Small intestine (tissue), 7 donors: ENCODE data around the gene IQGAP2. TPM values are rescaled to one million over a fixed set of nuclear protein-coding genes. Genes with fewer than 3 reads are reported as not detected.
"Not testable (repeated sequence)": the region's sequence is repeated elsewhere in the genome, so short reads cannot be mapped to it uniquely, and the experiment has no call there.

Experiments
- DNase-seq, 2 donors: peaks; one replicate each; pipeline versions ENCODE4 v3.0.0 to v3.0.0-alpha.2; 2013
- FAIRE-seq: peaks from 2 replicates; lab custom pipeline; 2012; peaks lifted over from hg19 to GRCh38; lab: Jason Lieb, UNC
- H3K27ac ChIP-seq, 3 donors: one replicate each; pipeline ENCODE4 v1.5.1; 2013; ENCODE audit warnings: low read length in 2 of 3, mild to moderate bottlenecking in 2 of 3, control low read depth in 1 of 3, inconsistent platforms in 1 of 3, low read depth in 1 of 3, moderate library complexity in 1 of 3
- H3K27me3 ChIP-seq, 3 donors: one replicate each; pipeline ENCODE4 v1.6.1; 2013; ENCODE audit warnings: low read length in 3 of 3, inconsistent platforms in 1 of 3; ENCODE audit not compliant: control insufficient read depth in 3 of 3, insufficient read depth in 3 of 3
- H3K36me3 ChIP-seq, 3 donors: one replicate each; pipeline ENCODE4 v1.6.1; 2013; ENCODE audit warnings: low read length in 3 of 3, inconsistent platforms in 1 of 3, low read depth in 1 of 3, mild to moderate bottlenecking in 1 of 3, moderate library complexity in 1 of 3; ENCODE audit not compliant: control insufficient read depth in 3 of 3, insufficient read depth in 2 of 3
- H3K4me1 ChIP-seq, 3 donors: one replicate each; pipeline ENCODE4 v1.6.1; 2013; ENCODE audit warnings: low read length in 2 of 3, inconsistent platforms in 1 of 3, low read depth in 1 of 3, mild to moderate bottlenecking in 1 of 3, moderate library complexity in 1 of 3; ENCODE audit not compliant: control insufficient read depth in 3 of 3, insufficient read depth in 2 of 3
- H3K4me3 ChIP-seq, 3 donors: one replicate each; pipeline ENCODE4 v1.5.1; 2013; ENCODE audit warnings: low read length in 3 of 3, control low read depth in 1 of 3, inconsistent platforms in 1 of 3, low read depth in 1 of 3, mild to moderate bottlenecking in 1 of 3, moderate library complexity in 1 of 3
- H3K9me3 ChIP-seq, 2 donors: one replicate each; pipeline ENCODE4 v1.6.1; 2013; ENCODE audit warnings: low read depth in 1 of 2, low read length in 1 of 2; ENCODE audit not compliant: control insufficient read depth in 2 of 2, insufficient read depth in 1 of 2
- WGBS, 3 donors: extraction: QIAGEN DNeasy Blood & Tissue Kit; methylation state at CpG; one replicate each; pipeline ENCODE4 v1.1.7; 2013; 5-methylcytosine and 5-hydroxymethylcytosine counted together
- polyA plus RNA-seq, 4 donors: library from polyadenylated mRNA; stranded (reverse) in 3 of 4; unstranded in 1 of 4; fragments of 200-250 nt in 3 of 4; fragments of 120-200 nt in 1 of 4; gene quantifications; one replicate each; pipeline versions ENCODE4 v1.2.1 to v1.2.3, GENCODE V29; 2013
- donor health status: healthy with polysubstance abuse.
- donor health status: control.
- donor health status: control.
- donor health status: Bipolar disorder and iron deficiency.
- donor health status: healthy.

Gene IQGAP2
- polyA plus RNA-seq, 4 donors: 13.6 to 138 (median 85.6) TPM

DNA sequence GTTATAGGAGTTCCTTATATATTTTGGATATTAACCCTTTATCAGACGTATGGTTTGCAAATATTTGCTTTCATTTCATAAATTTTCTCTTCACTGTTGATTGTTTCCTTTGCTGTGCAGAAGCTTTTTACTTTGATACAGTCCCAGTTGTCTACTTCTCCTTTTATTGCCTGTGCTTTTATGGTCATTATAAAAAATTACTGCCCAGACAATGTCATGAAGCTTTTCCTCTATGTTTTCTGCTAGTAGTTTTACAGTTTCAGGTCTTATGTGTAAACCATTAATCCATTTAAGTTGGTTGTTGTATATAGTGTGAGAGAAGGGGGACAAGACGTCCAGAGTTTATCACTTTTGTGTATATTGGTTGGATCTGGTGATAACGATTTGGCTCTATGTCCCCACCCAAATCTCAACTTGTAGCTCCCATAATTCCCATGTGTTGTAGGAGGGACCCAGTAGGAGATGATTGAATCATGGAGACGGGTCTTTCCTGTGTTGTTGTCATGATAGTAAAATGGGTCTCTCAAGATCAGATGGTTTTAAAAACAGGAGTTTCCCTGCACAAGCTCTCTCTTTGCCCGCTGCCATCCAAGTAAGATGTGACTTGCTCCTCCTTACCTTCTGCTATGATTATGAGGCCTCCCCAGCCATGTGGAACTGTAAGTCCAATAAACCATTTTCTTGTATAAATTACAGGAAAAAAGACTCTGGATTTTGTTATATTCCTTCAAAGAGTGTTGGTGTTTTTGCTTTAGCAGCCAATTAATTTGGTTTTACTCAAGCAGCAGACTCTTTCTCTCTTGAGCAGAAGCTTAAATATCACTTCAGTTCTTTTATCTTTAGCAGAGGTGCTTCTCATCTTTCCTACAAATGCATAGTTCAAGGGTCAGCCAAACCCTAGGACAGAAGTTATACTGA is 326.5 kb downstream of the IQGAP2 start:
- WGBS, 3 donors: 84 to 93% (median 91%) methylated on average over 5 of the region's 5 CpGs

DNA sequence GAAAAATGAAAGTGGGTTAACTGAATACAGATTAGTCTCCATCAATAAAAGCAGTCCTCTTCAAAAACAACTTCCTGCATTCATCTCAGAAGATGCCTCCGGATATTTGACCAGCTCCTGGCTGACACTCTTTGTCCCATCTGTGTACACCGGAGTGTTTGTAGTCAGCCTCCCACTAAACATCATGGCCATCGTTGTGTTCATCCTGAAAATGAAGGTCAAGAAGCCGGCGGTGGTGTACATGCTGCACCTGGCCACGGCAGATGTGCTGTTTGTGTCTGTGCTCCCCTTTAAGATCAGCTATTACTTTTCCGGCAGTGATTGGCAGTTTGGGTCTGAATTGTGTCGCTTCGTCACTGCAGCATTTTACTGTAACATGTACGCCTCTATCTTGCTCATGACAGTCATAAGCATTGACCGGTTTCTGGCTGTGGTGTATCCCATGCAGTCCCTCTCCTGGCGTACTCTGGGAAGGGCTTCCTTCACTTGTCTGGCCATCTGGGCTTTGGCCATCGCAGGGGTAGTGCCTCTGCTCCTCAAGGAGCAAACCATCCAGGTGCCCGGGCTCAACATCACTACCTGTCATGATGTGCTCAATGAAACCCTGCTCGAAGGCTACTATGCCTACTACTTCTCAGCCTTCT is 329.4 kb downstream of the IQGAP2 start:
- 70 to 90% (median 83%) methylated on average over 15 of the region's 15 CpGs for WGBS, 3 donors
- Histone ChIP-seq H3K36me3 (peaks cover 0 to 15% (median 0%) of the 10 kb centered on the region in 3 donors), H3K27me3 (no peaks in the 10 kb centered on the region), H3K9me3 (peaks cover 0 to 23% of the 10 kb centered on the region in 2 donors), H3K27ac (peak overlapping the region in 2 of 3 donors; percentile 47 to 74), H3K4me1 (no peaks in the 10 kb centered on the region), H3K4me3 (no peak overlapping the region)
- FAIRE-seq (no peak), DNase-seq (no peak)

More for the DNA sequence above, 326.5 kb downstream of the IQGAP2 start:
- H3K4me3 ChIP-seq: no peak overlapping the region
- peaks cover 0 to 3% (median 0%) of the 10 kb centered on the region in 3 donors for H3K4me1 ChIP-seq
- no peak for FAIRE-seq
- no peak for DNase-seq
- no peaks in the 10 kb centered on the region for H3K27me3 ChIP-seq
- no peak overlapping the region for H3K27ac ChIP-seq
- H3K36me3 ChIP-seq: peaks cover 0 to 15% (median 0%) of the 10 kb centered on the region in 3 donors
- H3K9me3 ChIP-seq: peaks cover 0 to 23% of the 10 kb centered on the region in 2 donors

DNA sequence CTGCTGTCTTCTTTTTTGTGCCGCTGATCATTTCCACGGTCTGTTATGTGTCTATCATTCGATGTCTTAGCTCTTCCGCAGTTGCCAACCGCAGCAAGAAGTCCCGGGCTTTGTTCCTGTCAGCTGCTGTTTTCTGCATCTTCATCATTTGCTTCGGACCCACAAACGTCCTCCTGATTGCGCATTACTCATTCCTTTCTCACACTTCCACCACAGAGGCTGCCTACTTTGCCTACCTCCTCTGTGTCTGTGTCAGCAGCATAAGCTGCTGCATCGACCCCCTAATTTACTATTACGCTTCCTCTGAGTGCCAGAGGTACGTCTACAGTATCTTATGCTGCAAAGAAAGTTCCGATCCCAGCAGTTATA is 329.9 kb downstream of the IQGAP2 start:
- Histone ChIP-seq H3K27me3 (no peaks in the 10 kb centered on the region), H3K4me3 (no peak overlapping the region), H3K27ac (peak overlapping the region in 2 of 3 donors; percentile 47 to 74), H3K9me3 (peaks cover 0 to 20% of the 10 kb centered on the region in 2 donors), H3K4me1 (peaks cover 0 to 1% (median 0%) of the 10 kb centered on the region in 3 donors), H3K36me3 (peaks cover 0 to 13% (median 0%) of the 10 kb centered on the region in 3 donors)
- 58 to 86% (median 76%) methylated on average over 13 of the region's 13 CpGs for WGBS, 3 donors
- FAIRE-seq (no peak), DNase-seq (peak in 1 of 2 donors; percentile 62)

DNA sequence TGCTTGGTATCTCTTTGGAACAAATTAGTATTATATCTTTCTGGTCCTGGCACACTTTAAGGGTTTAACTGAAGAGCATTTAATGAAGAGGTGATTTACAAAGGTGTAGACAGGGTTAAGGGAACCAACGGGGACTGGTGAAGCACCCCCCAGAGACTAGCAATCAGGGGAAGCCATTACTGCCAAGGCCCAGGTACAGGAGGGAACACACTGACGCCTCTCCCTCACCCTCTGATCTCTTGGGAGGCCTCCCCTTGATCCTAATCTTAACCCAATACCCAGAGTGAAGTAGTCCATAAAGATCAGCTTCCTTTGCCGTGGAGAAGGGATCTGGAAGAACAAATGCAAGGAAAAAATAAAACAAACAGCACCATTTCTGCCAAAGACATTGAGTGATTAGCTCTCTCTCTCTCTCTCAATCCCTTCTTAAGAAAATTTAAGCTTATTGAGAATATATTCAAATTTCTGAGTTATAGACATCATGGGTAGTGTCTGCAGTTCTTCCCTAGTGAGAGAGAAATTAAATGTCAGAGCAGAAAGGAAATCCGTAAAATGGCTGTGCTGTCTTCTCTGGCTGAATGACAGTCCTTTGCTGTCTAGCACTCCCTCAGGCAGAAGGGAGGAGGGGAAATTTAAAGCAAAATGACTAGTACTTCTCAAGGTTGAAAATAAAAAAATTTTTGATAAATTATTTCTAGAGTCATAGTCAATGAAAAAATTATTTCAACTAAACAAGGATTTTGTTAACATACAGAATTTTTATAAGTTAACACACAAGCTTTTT is 332.9 kb downstream of the IQGAP2 start:
- Histone ChIP-seq H3K4me3 (no peak overlapping the region), H3K27ac (peak overlapping the region in 1 of 3 donors; percentile 61), H3K4me1 (peaks cover 0 to 7% (median 6%) of the 10 kb centered on the region in 3 donors), H3K9me3 (peaks cover 0 to under 1% of the 10 kb centered on the region in 2 donors), H3K27me3 (no peaks in the 10 kb centered on the region), H3K36me3 (peaks cover 0 to 11% (median 0%) of the 10 kb centered on the region in 3 donors)
- no peak for FAIRE-seq
- WGBS, 3 donors: 69 to 82% (median 80%) methylated on average over 4 of the region's 4 CpGs
- DNase-seq: no peak

DNA sequence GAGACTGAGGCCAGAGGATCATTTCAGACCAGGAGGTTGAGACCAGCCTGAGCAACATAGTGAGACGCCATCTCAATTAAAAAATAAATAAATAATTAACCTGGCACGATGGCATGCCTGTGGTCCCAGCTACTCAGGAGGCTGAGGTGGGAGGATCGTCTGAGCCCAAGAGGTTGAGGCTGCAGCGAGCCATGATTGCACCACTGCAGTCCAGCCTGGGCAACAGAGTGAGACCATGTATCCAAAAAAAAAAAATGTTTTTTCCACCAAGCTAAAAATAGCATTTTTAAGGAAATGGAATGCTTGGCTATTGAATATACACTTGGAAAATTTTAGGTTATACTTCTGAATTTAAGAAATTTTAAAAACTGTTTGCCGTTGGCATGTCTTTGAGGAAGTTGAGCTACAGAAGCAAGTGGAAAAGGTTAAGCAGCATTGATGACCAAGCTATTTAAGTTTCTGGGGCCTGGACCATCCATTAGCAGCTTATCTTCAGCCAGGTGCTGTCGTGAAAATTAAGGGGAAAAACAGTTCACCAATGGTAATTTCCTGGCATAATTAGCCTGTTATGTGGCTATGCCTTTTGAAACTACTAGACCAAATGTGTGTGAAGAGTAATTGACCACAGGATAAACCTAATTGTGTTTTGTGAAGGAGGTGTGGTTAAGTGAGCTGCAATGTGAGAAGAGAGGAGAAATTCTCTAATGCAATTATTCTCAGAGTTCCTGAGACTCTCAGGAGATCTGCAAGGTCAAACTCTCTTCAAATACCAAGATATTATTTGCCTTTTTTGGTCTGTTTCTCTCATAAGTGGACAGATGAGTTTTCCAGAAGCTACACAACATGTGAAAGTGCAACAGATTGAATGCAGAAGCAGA is 333.8 kb downstream of the IQGAP2 start:
- Histone ChIP-seq H3K9me3 (no peaks in the 10 kb centered on the region), H3K36me3 (peaks cover 0 to 11% (median 0%) of the 10 kb centered on the region in 3 donors), H3K4me3 (no peak overlapping the region), H3K4me1 (peaks cover 0 to 7% (median 6%) of the 10 kb centered on the region in 3 donors), H3K27me3 (no peaks in the 10 kb centered on the region), H3K27ac (peak overlapping the region in 2 of 3 donors; percentile 39 to 53)
- FAIRE-seq: no peak
- 72 to 85% (median 76%) methylated on average over 6 of the region's 6 CpGs for WGBS, 3 donors
- peak in 1 of 2 donors; percentile 33 for DNase-seq

DNA sequence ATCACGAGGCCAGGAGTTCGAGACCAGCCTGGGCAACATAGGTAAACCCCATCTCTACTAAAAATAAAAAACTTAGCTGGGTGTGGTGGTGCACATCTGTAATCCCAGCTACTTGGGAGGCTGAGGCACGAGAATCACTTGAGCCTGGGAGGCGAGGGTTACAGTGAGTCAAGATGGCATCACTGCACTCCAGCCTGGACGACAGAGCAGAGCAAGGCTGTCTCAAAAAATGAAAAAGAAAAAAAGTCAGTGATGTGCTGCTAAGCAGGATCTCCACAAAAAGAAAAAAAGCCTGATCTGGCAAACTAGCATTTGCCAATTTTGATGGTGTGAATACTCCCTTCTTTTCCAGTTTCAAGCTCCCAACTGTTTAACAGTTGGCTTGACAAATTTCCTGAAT is 334.8 kb downstream of the IQGAP2 start:
- no peak for DNase-seq
- FAIRE-seq: no peak

DNA sequence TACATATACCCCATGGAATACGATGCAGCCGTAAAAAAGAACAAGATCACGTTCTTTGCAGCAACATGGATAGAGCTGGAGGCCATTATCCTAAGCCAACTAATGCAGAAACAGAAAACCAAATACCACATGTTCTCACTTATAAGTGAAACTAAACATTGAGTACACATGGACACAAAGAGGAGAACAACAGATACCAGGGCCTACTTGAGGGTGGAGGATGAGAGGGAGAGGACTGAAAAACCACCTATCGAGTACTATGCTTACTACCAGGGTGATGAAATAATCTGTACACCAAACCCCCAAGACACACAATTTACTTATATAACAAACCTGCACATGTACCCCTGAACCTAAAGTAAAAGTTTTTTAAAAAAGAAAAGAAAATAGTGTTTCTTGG is 338.4 kb downstream of the IQGAP2 start:
- H3K27ac ChIP-seq: peak overlapping the region in 1 of 3 donors; percentile 66
- not testable (repeated sequence) for H3K27me3 ChIP-seq, H3K4me3 ChIP-seq, H3K4me1 ChIP-seq, H3K36me3 ChIP-seq, H3K9me3 ChIP-seq, FAIRE-seq, DNase-seq
- WGBS, 3 donors: 94 to 98% (median 94%) methylated on average over 4 of the region's 4 CpGs

More for the DNA sequence above, 334.8 kb downstream of the IQGAP2 start:
- Histone ChIP-seq H3K27ac (peak overlapping the region in 2 of 3 donors; percentile 17 to 83), H3K27me3 (no peaks in the 10 kb centered on the region), H3K36me3 (peaks cover 0 to 5% (median 0%) of the 10 kb centered on the region in 3 donors), H3K4me1 (peaks cover 0 to 7% (median 6%) of the 10 kb centered on the region in 3 donors), H3K9me3 (no peaks in the 10 kb centered on the region), H3K4me3 (no peak overlapping the region)
- WGBS, 3 donors: 83 to 93% (median 88%) methylated on average over 5 of the region's 5 CpGs
